Kidney glomerular epithelial cell (primary cell): ENCODE data around the gene ARHGEF4.
A peak's percentile ranks its signal among the peaks of the same experiment; 100 is the strongest.

ENCODE experiments used
- DNase-seq: peaks from one replicate; lab custom pipeline; 2025; lab: John Stamatoyannopoulos, UW

Gene ARHGEF4

GRCh38 chr2:130850788-130851623, 14.3 kb downstream of the ARHGEF4 start:
- no peak for DNase-seq

GRCh38 chr2:130851624-130852382, 15.1 kb downstream of the ARHGEF4 start:
- DNase-seq = no peak

GRCh38 chr2:130852521-130853115, 15.9 kb downstream of the ARHGEF4 start:
- DNase-seq = no peak

GRCh38 chr2:130853391-130853790, 16.7 kb downstream of the ARHGEF4 start:
- no peak for DNase-seq

- no peak for DNase-seq
Observed at GRCh38 chr2:130854301-130854700, 17.6 kb downstream of the ARHGEF4 start.

- no peak for DNase-seq
Observed at GRCh38 chr2:130864830-130865800, 28.4 kb downstream of the ARHGEF4 start.

GRCh38 chr2:130869441-130870160, 32.9 kb downstream of the ARHGEF4 start:
- DNase-seq = no peak

GRCh38 chr2:130870161-130870485, 33.4 kb downstream of the ARHGEF4 start:
- DNase-seq = no peak

- DNase-seq = no peak
Observed at GRCh38 chr2:130870779-130871178, 34.1 kb downstream of the ARHGEF4 start.

GRCh38 chr2:130871843-130872740, 35.4 kb downstream of the ARHGEF4 start:
- DNase-seq = no peak

GRCh38 chr2:130872741-130873125, 36.0 kb downstream of the ARHGEF4 start:
- DNase-seq = no peak

- DNase-seq = peak; percentile 65
Observed at GRCh38 chr2:130873700-130874346, 37.1 kb downstream of the ARHGEF4 start.

GRCh38 chr2:130874512-130874911, 37.8 kb downstream of the ARHGEF4 start:
- no peak for DNase-seq

GRCh38 chr2:130875935-130876334, 39.2 kb downstream of the ARHGEF4 start:
- no peak for DNase-seq

- DNase-seq = no peak
Observed at GRCh38 chr2:130877258-130877657, 40.5 kb downstream of the ARHGEF4 start.

GRCh38 chr2:130878316-130878715, 41.6 kb downstream of the ARHGEF4 start:
- no peak for DNase-seq

GRCh38 chr2:130878933-130879332, 42.2 kb downstream of the ARHGEF4 start:
- no peak for DNase-seq

GRCh38 chr2:130882111-130882690, 45.5 kb downstream of the ARHGEF4 start:
- no peak for DNase-seq

- no peak for DNase-seq
Observed at GRCh38 chr2:130882991-130883390, 46.3 kb downstream of the ARHGEF4 start.
